Activated CD8-positive, alpha-beta memory T cell treated with anti-CD3 and anti-CD28 coated beads, Interleukin-2, amount 50 U/mL, for 4 hours (primary cell): ENCODE results near the gene RBM39.

Source experiments
- DNase-seq: peaks from one replicate; pipeline ENCODE4 v3.0.0-alpha.2; 2020

The RBM39 gene

GRCh38 chr20:35665949-35666288 lies 76.1 kb downstream of the RBM39 start:
- DNase-seq: no peak

- peak; percentile 91 for DNase-seq
Measured at GRCh38 chr20:35664466-35665206, 77.4 kb downstream of the RBM39 start, which contains the start of the genes CPNE1 and RBM12. Gene CPNE1 (minus strand): TSS chr20:35664900. CDS start chr20:35632923, 31,977 bp downstream. Gene RBM12 (minus strand): TSS chr20:35664900. CDS start chr20:35655322, 9,578 bp downstream.

- DNase-seq: peak; percentile 56
Measured at GRCh38 chr20:35663516-35664465, 78.3 kb downstream of the RBM39 start.

GRCh38 chr20:35662551-35662950 lies 79.5 kb downstream of the RBM39 start:
- DNase-seq: no peak

- DNase-seq: no peak
Measured at GRCh38 chr20:35661908-35662307, 80.2 kb downstream of the RBM39 start.

GRCh38 chr20:35661053-35661452 lies 81.0 kb downstream of the RBM39 start:
- no peak for DNase-seq

GRCh38 chr20:35660122-35660937 lies 81.7 kb downstream of the RBM39 start:
- DNase-seq: no peak

- DNase-seq: no peak
Measured at GRCh38 chr20:35657271-35657670, 84.8 kb downstream of the RBM39 start.

GRCh38 chr20:35654415-35654814 lies 87.6 kb downstream of the RBM39 start:
- no peak for DNase-seq

- no peak for DNase-seq
Measured at GRCh38 chr20:35653893-35654292, 88.2 kb downstream of the RBM39 start.
